ENCODE measurements around the gene PTPRD.

DNA sequence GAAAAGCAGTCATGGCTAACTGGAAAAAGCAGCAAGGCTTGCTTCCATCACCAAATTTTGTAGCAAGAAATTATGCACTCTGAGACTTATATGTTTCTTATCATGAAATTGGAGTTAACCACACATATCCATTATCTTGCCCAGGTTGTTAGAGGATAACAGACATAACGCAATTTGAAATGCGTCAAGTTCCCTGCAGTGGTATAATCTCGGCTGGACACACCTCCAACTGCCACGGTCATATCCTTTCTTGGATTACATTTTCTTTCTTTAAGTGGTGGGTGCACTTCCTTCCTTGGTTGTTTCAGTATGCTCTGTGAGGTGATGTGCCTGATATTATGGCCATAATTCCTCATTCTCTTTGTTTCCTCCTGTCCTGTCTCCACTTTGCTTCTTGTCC is 2118.2 kb downstream of the PTPRD start:
- TF ChIP-seq, protein P1, sequence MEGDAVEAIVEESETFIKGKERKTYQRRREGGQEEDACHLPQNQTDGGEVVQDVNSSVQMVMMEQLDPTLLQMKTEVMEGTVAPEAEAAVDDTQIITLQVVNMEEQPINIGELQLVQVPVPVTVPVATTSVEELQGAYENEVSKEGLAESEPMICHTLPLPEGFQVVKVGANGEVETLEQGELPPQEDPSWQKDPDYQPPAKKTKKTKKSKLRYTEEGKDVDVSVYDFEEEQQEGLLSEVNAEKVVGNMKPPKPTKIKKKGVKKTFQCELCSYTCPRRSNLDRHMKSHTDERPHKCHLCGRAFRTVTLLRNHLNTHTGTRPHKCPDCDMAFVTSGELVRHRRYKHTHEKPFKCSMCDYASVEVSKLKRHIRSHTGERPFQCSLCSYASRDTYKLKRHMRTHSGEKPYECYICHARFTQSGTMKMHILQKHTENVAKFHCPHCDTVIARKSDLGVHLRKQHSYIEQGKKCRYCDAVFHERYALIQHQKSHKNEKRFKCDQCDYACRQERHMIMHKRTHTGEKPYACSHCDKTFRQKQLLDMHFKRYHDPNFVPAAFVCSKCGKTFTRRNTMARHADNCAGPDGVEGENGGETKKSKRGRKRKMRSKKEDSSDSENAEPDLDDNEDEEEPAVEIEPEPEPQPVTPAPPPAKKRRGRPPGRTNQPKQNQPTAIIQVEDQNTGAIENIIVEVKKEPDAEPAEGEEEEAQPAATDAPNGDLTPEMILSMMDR (conservative IDR thresholded peaks at IDR 0.05; ENCODE audit: low read depth, low read length), result no peak
- TF ChIP-seq MXI1 (IDR thresholded peaks at IDR 0.05; ENCODE audit: borderline replicate concordance, low read depth, low read length), result no peak
- no peak for TF ChIP-seq POLR2A (IDR thresholded peaks at IDR 0.05; ENCODE audit: low read depth, low read length)
- no peak for TF ChIP-seq RFX5 (IDR thresholded peaks at IDR 0.05; ENCODE audit: low read depth, low read length)
- TF ChIP-seq, protein P2, sequence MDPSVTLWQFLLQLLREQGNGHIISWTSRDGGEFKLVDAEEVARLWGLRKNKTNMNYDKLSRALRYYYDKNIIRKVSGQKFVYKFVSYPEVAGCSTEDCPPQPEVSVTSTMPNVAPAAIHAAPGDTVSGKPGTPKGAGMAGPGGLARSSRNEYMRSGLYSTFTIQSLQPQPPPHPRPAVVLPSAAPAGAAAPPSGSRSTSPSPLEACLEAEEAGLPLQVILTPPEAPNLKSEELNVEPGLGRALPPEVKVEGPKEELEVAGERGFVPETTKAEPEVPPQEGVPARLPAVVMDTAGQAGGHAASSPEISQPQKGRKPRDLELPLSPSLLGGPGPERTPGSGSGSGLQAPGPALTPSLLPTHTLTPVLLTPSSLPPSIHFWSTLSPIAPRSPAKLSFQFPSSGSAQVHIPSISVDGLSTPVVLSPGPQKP (IDR thresholded peaks at IDR 0.05; ENCODE audit: borderline replicate concordance, low read depth, low read length), result no peak
- no peak for TF ChIP-seq MAZ (IDR thresholded peaks at IDR 0.05; ENCODE audit: borderline replicate concordance, low read depth, low read length)
- TF ChIP-seq FOS (IDR thresholded peaks at IDR 0.05; ENCODE audit: low read depth, low read length), result no peak
- TF ChIP-seq USF2 (IDR thresholded peaks at IDR 0.05; ENCODE audit: low read depth, low read length), result no peak
- no peak for TF ChIP-seq RAD21 (IDR thresholded peaks at IDR 0.05; ENCODE audit: low read length)
